A549 (cell line): ENCODE data around the gene RPTOR. TPM values are rescaled to one million over a fixed set of nuclear protein-coding genes. Genes with fewer than 3 reads are reported as not detected.

Source experiments
- ATAC-seq, 2 experiments: fragments of 200-7000 bp in 1 of 2; fragments of >200 bp in 1 of 2; cut with Nextera tagmentation in 1 of 2; cut with Tn5 transposase in 1 of 2; 3 replicates each; pipeline versions ENCODE4 v1.8.0 to v1.9.1; 2018 to 2020; ENCODE audit warnings: mild to moderate bottlenecking in 1 of 2, moderate library complexity in 1 of 2
- CTCF ChIA-PET: fragments of 300-600 bp; sonication (Branson Sonifier 250); formaldehyde crosslinking; extraction: SDS; loops from one replicate; lab custom pipeline; 2021; ENCODE audit warnings: antibody characterized with exemption, inconsistent platforms; lab: Yijun Ruan, JAX
- POLR2A ChIA-PET: fragments of 350-600 bp; formaldehyde crosslinking; extraction: SDS; loops from one replicate; lab custom pipeline; 2021; ENCODE audit warnings: antibody characterized with exemption, inconsistent platforms; lab: Yijun Ruan, JAX
- DNase-seq, 2 experiments: peaks; one replicate each; pipeline versions ENCODE4 v3.0.0 to v3.0.0-alpha.2; 2011 to 2016; ENCODE audit warnings: low read depth in 1 of 2, low spot score in 1 of 2
- FAIRE-seq: peaks from 2 replicates; lab custom pipeline; 2011; peaks lifted over from hg19 to GRCh38; lab: Jason Lieb, UNC
- H3K27ac ChIP-seq, 2 experiments: fragments of >200 bp; sonication (Bioruptor Twin); formaldehyde crosslinking; 3 replicates each; pipeline ENCODE4 v1.5.1; 2016 to 2017
- H3K4me1 ChIP-seq: fragments of >200 bp; sonication (Bioruptor Twin); formaldehyde crosslinking; 3 replicates; pipeline ENCODE4 v1.6.1; 2016
- H3K4me2 ChIP-seq: fragments of >200 bp; sonication (Bioruptor Twin); formaldehyde crosslinking; 3 replicates; pipeline ENCODE4 v1.6.1; 2016
- H3K4me3 ChIP-seq: fragments of >200 bp; sonication (Bioruptor Twin); formaldehyde crosslinking; 3 replicates; pipeline ENCODE4 v1.5.1; 2016
- H3K9me3 ChIP-seq: fragments of >200 bp; sonication (Bioruptor Twin); formaldehyde crosslinking; 3 replicates; pipeline ENCODE4 v1.6.1; 2016
- BCL3 ChIP-seq: fragments of >200 bp; sonication (Bioruptor Twin); formaldehyde crosslinking; IDR thresholded peaks from 3 replicates; pipeline ENCODE4 v1.6.1; 2016
- BHLHE40 ChIP-seq: IDR thresholded peaks from 2 replicates; pipeline ENCODE4 v1.6.1; 2012; ENCODE audit warnings: low read depth, low read length, inconsistent platforms
- CTCF ChIP-seq: fragments of >200 bp; sonication (Bioruptor Twin); formaldehyde crosslinking; IDR thresholded peaks from 3 replicates; pipeline ENCODE4 v1.5.1; 2016
- EHF ChIP-seq: fragments of 250-450 bp; sonication (Bioruptor Pico); IDR thresholded peaks from 2 replicates; pipeline ENCODE4 v1.5.0; 2020; ENCODE audit warnings: mild to moderate bottlenecking
- ELK1 ChIP-seq: fragments of 150-350 bp; IDR thresholded peaks from 2 replicates; pipeline ENCODE4 v1.6.1; 2014; ENCODE audit warnings: low read depth, mild to moderate bottlenecking, low read length
- FOSL2 ChIP-seq, 2 experiments: fragments of 450-650 bp in 1 of 2; fragments of >200 bp in 1 of 2; sonication (Bioruptor Twin) in 1 of 2; formaldehyde crosslinking; IDR thresholded peaks; 2 replicates each; pipeline versions ENCODE4 v1.5.0 to v1.6.1; 2016 to 2020; ENCODE audit warnings: mild to moderate bottlenecking in 1 of 2, moderate library complexity in 1 of 2
- HOXB5 ChIP-seq: fragments of 250-450 bp; sonication (Bioruptor Pico); IDR thresholded peaks from 2 replicates; pipeline ENCODE4 v1.5.0; 2020; ENCODE audit warnings: mild to moderate bottlenecking, moderate library complexity
- JUN ChIP-seq, 2 experiments: fragments of >200 bp; sonication (Bioruptor Twin); formaldehyde crosslinking; IDR thresholded peaks; 2 replicates in 1 of 2; 3 replicates in 1 of 2; pipeline ENCODE4 v1.6.1; 2016 to 2017
- KDM1A ChIP-seq: fragments of 200-600 bp; sonication (generic); IDR thresholded peaks from 2 replicates; pipeline ENCODE4 v1.6.1; 2016; ENCODE audit warnings: low read depth, mild to moderate bottlenecking
- KDM5A ChIP-seq: fragments of 200-600 bp; sonication (generic); IDR thresholded peaks from 2 replicates; pipeline ENCODE4 v1.6.1; 2016; ENCODE audit warnings: antibody characterized with exemption, mild to moderate bottlenecking
- MAX ChIP-seq: IDR thresholded peaks from 2 replicates; pipeline ENCODE4 v1.6.1; 2012
- MAZ ChIP-seq: fragments of 150-350 bp; IDR thresholded peaks from 2 replicates; pipeline ENCODE4 v1.6.1; 2014; ENCODE audit warnings: antibody characterized with exemption, low read depth, low read length, borderline replicate concordance
- NR3C1 ChIP-seq: fragments of >200 bp; sonication (Bioruptor Twin); formaldehyde crosslinking; IDR thresholded peaks from 3 replicates; pipeline ENCODE4 v1.6.1; 2017
- POLR2A ChIP-seq: IDR thresholded peaks from 2 replicates; pipeline ENCODE4 v1.6.1; 2012; ENCODE audit warnings: mild to moderate bottlenecking, low read length
- POLR2AphosphoS2 ChIP-seq: conservative IDR thresholded peaks from 2 replicates; pipeline ENCODE4 v1.6.1; 2012; ENCODE audit warnings: low read length, improper control_type of control experiment, inconsistent platforms
- RARB ChIP-seq: fragments of 250-450 bp; sonication (Bioruptor Pico); IDR thresholded peaks from 2 replicates; pipeline ENCODE4 v1.8.0; 2021; ENCODE audit warnings: mild to moderate bottlenecking, moderate library complexity
- REST ChIP-seq: fragments of 200-600 bp; sonication (generic); IDR thresholded peaks from 2 replicates; pipeline ENCODE4 v1.6.1; 2016; ENCODE audit warnings: antibody characterized with exemption, mild to moderate bottlenecking, moderate library complexity
- RFX5 ChIP-seq: fragments of 450-650 bp; IDR thresholded peaks from 2 replicates; pipeline ENCODE4 v1.7.1; 2014; ENCODE audit warnings: antibody characterized with exemption, mild to moderate bottlenecking, moderate library complexity
- RNF2 ChIP-seq: fragments of 200-600 bp; sonication (generic); IDR thresholded peaks from 2 replicates; pipeline ENCODE4 v1.6.1; 2016; ENCODE audit warnings: low read depth, mild to moderate bottlenecking, antibody characterized with exemption, moderate library complexity, borderline replicate concordance
- SMC3 ChIP-seq: fragments of >200 bp; sonication (Bioruptor Twin); formaldehyde crosslinking; IDR thresholded peaks from 3 replicates; pipeline ENCODE4 v1.6.1; 2018; ENCODE audit warnings: inconsistent platforms
- TFCP2L1 ChIP-seq: fragments of 250-450 bp; sonication (Bioruptor Pico); IDR thresholded peaks from 2 replicates; pipeline ENCODE4 v1.5.0; 2021; ENCODE audit warnings: mild to moderate bottlenecking
- TP53 ChIP-seq: fragments of 250-450 bp; sonication (Bioruptor Pico); IDR thresholded peaks from 2 replicates; pipeline ENCODE4 v1.5.0; 2021; ENCODE audit warnings: mild to moderate bottlenecking, moderate library complexity
- ZSCAN20 ChIP-seq: fragments of 250-450 bp; sonication (Bioruptor Pico); IDR thresholded peaks from 2 replicates; pipeline ENCODE4 v1.8.0; 2022; ENCODE audit warnings: mild to moderate bottlenecking, moderate library complexity
- WGBS: methylation state at CpG from one replicate; pipeline ENCODE4 v1.1.6; 2017; ENCODE audit errors: missing lambda C conversion rate; 5-methylcytosine and 5-hydroxymethylcytosine counted together
- polyA plus RNA-seq, 4 experiments: library from polyadenylated mRNA; depleted of rRNA in 3 of 4; stranded (reverse); fragments of >200 nt; fragmentation: RNase III in 1 of 4; extraction: RNeasy Plus Mini Kit Qiagen cat#74134 plus additional on column Dnase treatment in 1 of 4; gene quantifications; 2 replicates in 3 of 4; 3 replicates in 1 of 4; pipeline ENCODE4 v1.2.3, GENCODE V29; 2011 to 2017

RPTOR gene
- polyA plus RNA-seq, 2 of the 4 experiments (the other 2 are of a cell fraction): 10.8 to 27.1 TPM

DNA sequence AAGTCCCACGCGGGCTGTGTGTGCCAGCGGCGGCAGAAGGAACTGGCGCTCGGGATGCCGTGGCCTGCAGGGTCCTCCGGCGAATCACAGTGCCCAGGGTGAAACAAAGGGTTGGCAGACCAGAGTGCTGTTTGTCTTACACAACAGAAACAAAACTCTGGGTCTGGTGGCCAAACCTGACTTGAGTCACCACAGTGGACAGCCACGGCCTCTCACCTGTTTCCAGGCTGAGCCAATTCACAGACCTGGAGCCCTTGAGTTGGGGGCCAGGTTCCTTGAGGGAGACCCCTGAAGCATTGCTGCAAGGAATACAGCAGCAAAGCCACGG lies 444.9 kb downstream of the RPTOR start (continued):
- TF ChIP-seq RNF2 (no peak), BHLHE40 (no peak)
- TF ChIP-seq, all 56 proteins: peak for 0

- CTCF ChIA-PET: interaction anchor here (0.7 to 7.4 kb wide), 8 partner anchors 9 to 572 kb away, joined by 3 to 37 read pairs (median 5); no protein-coding TSS in a partner anchor
- DNase-seq (no peak), FAIRE-seq (no peak), ATAC-seq (peak in 1 of 2 experiments; percentile 7; a peak in 3 of 6 replicates)
- peak overlapping the region; percentile 87 for H3K4me2 ChIP-seq
- H3K4me3 ChIP-seq: peak overlapping the region; percentile 92
- no peak for TF ChIP-seq FOSL2 (IDR thresholded peaks at IDR 0.05)
- TF ChIP-seq FOSL2 (CRISPR knock-in tag; IDR thresholded peaks at IDR 0.05): no peak
- no peak for TF ChIP-seq RARB
- no peak for TF ChIP-seq EHF (CRISPR knock-in tag)
- no peak for TF ChIP-seq TFCP2L1 (CRISPR knock-in tag)
- no peak for TF ChIP-seq RNF2
- TF ChIP-seq NR3C1: no peak
- TF ChIP-seq REST: no peak
- no peak for TF ChIP-seq POLR2A
- no peak for TF ChIP-seq JUN (IDR thresholded peaks at IDR 0.05)
- TF ChIP-seq ELK1: no peak
- H3K27ac ChIP-seq: peak overlapping the region; percentile 89 to 95
- H3K9me3 ChIP-seq: no peaks in the 10 kb centered on the region
- H3K4me1 ChIP-seq: peaks cover 20% of the 10 kb centered on the region
- POLR2A ChIA-PET: interaction anchor here (1.2 kb wide), 2 partner anchors 11 to 536 kb away, joined by 3 to 5 read pairs; no protein-coding TSS in a partner anchor
- 28% methylated on average over 22 of the region's 22 CpGs for WGBS
Measured at GRCh38 chr17:80990921-80991644, 446.4 kb downstream of the RPTOR start.

- peak within 1 kb of the TSS; percentile 92 for H3K4me3 ChIP-seq
- CTCF ChIA-PET: interaction anchor here (0.6 to 7.4 kb wide), 7 partner anchors 9 to 111 kb away, joined by 3 to 37 read pairs (median 5); no protein-coding TSS in a partner anchor
- peak; percentile 73; the same call in 1 of the 2 replicates for TF ChIP-seq KDM1A
- peak; percentile 76; the same call in 1 of the 2 replicates for TF ChIP-seq TP53 (CRISPR knock-in tag)
- TF ChIP-seq MAZ: no peak; the same call in 1 of the 2 replicates
- 0 out of 3 replicates have a peak, but pooled peaks have one; percentile 11 for TF ChIP-seq SMC3
- TF ChIP-seq ELK1: no peak
- peak; percentile 82; the same call in 1 of the 3 replicates for TF ChIP-seq BCL3
- no peak; the same call in 1 of the 2 replicates for TF ChIP-seq HOXB5 (CRISPR knock-in tag)
- peak; percentile 13; the same call in 1 of the 3 replicates for TF ChIP-seq CTCF
- peak; percentile 79 to 95 for TF ChIP-seq JUN (IDR thresholded peaks at IDR 0.05)
- peak; percentile 17; the same call in 1 of the 2 replicates for TF ChIP-seq RFX5
- no peak for TF ChIP-seq POLR2AphosphoS2
- no peak for TF ChIP-seq NR3C1
- no peak for TF ChIP-seq RARB
- TF ChIP-seq ZSCAN20 (CRISPR knock-in tag): peak; percentile 71; the same call in 1 of the 2 replicates
- TF ChIP-seq KDM5A: no peak
- TF ChIP-seq MAX: peak; percentile 25; the same call in 1 of the 2 replicates
- TF ChIP-seq EHF (CRISPR knock-in tag): no peak
Measured at GRCh38 chr17:80991645-80992076, 447.0 kb downstream of the RPTOR start, which contains the start of gene CHMP6. CHMP6 (plus strand) TSS chr17:80991841; CDS start chr17:80991919, 78 bp downstream.

More at GRCh38 chr17:80991645-80992076, 447.0 kb downstream of the RPTOR start, which contains the start of gene CHMP6:
- peak; percentile 42 to 51 for ATAC-seq
- no peak for FAIRE-seq
- POLR2A ChIA-PET: interaction anchor here (1.2 kb wide), 2 partner anchors 11 to 537 kb away, joined by 3 to 5 read pairs; no protein-coding TSS in a partner anchor
- Histone ChIP-seq H3K4me2 (peak within 1 kb of the TSS; percentile 87), H3K9me3 (no peaks in the 10 kb centered on the region), H3K4me1 (peaks cover 20% of the 10 kb centered on the region), H3K27ac (peak within 1 kb of the TSS; percentile 89 to 95)
- DNase-seq: peak; percentile 85 to 87
- WGBS: 0% methylated on average over 5 of the region's 66 CpGs
